SK-N-SH (cell line): Measurements from ENCODE around the gene LRRIQ4. TPM values are rescaled to one million over a fixed set of nuclear protein-coding genes. Genes with fewer than 3 reads are reported as not detected.

Experiments
- CTCF ChIA-PET: fragments of 300-600, 350-600 bp; formaldehyde crosslinking; extraction: SDS; loops from one replicate; lab custom pipeline; 2021; lab: Yijun Ruan, JAX
- POLR2A ChIA-PET: fragments of 350-600 bp; sonication (Branson Sonifier 250); formaldehyde crosslinking; extraction: SDS; loops from one replicate; lab custom pipeline; 2020; ENCODE audit warnings: antibody characterized with exemption, inconsistent platforms; lab: Yijun Ruan, JAX
- DNase-seq: peaks from one replicate; pipeline ENCODE4 v3.0.0; 2012
- H2AFZ ChIP-seq: fragments of 200-600 bp; sonication (generic); 2 replicates; pipeline ENCODE4 v1.8.1; 2016; ENCODE audit warnings: antibody characterized with exemption, mild to moderate bottlenecking, low read depth
- H3F3A ChIP-seq: fragments of 200-600 bp; sonication (generic); replicated peaks from 2 replicates; pipeline ENCODE3; 2016; ENCODE audit warnings: antibody characterized with exemption, mild to moderate bottlenecking; ENCODE audit not compliant: insufficient read depth
- H3K27ac ChIP-seq, 2 experiments: fragments of 200-500 bp in 1 of 2; fragments of 200-600 bp in 1 of 2; sonication (Bioruptor generic) in 1 of 2; sonication (generic), shearing (Covaris generic) in 1 of 2; 2 replicates each; pipeline versions ENCODE4 v1.5.1 to v1.6.1; 2014 to 2016; ENCODE audit warnings: low read depth in 2 of 2, inconsistent platforms in 1 of 2, low read length in 1 of 2, mild to moderate bottlenecking in 1 of 2, mixed read lengths in 1 of 2
- H3K27me3 ChIP-seq: fragments of 200-600 bp; sonication (generic), shearing (Covaris generic); 2 replicates; pipeline ENCODE4 v1.6.1; 2016; ENCODE audit warnings: mixed run types; ENCODE audit not compliant: insufficient read depth
- H3K36me3 ChIP-seq, 2 experiments: fragments of 200-500 bp in 1 of 2; fragments of 200-600 bp in 1 of 2; sonication (Bioruptor generic) in 1 of 2; sonication (generic) in 1 of 2; replicated peaks in 1 of 2; 2 replicates each; pipeline versions ENCODE3 to v1.5.1; 2014 to 2016; ENCODE audit warnings: low read length in 1 of 2, mild to moderate bottlenecking in 1 of 2; ENCODE audit not compliant: insufficient read depth in 2 of 2, control insufficient read depth in 1 of 2
- H3K4me1 ChIP-seq, 2 experiments: fragments of 200-500 bp in 1 of 2; fragments of 200-600 bp in 1 of 2; sonication (Bioruptor generic) in 1 of 2; sonication (generic), shearing (Covaris generic) in 1 of 2; 2 replicates each; pipeline versions ENCODE4 v1.5.1 to v1.6.1; 2014 to 2016; ENCODE audit warnings: low read depth in 1 of 2, low read length in 1 of 2, mixed run types in 1 of 2; ENCODE audit not compliant: insufficient read depth in 2 of 2, control insufficient read depth in 1 of 2
- H3K4me2 ChIP-seq: fragments of 200-600 bp; sonication (generic), shearing (Covaris generic); 2 replicates; pipeline ENCODE4 v1.6.1; 2017; ENCODE audit warnings: mixed run types
- H3K4me3 ChIP-seq, 2 experiments: fragments of 200-500 bp in 1 of 2; fragments of 200-600 bp in 1 of 2; sonication (Bioruptor generic) in 1 of 2; sonication (generic), shearing (Covaris generic) in 1 of 2; 2 replicates each; pipeline versions ENCODE4 v1.5.1 to v1.8.1; 2014 to 2016; ENCODE audit warnings: low read depth in 2 of 2, inconsistent platforms in 1 of 2, low read length in 1 of 2, mild to moderate bottlenecking in 1 of 2, mixed read lengths in 1 of 2, moderate library complexity in 1 of 2
- H3K79me2 ChIP-seq: fragments of 200-600 bp; sonication (generic); 2 replicates; pipeline ENCODE4 v1.8.1; 2017; ENCODE audit warnings: mild to moderate bottlenecking; ENCODE audit not compliant: insufficient read depth
- H3K9ac ChIP-seq: fragments of 200-600 bp; sonication (generic); 2 replicates; pipeline ENCODE4 v1.6.1; 2017; ENCODE audit warnings: mixed run types
- H3K9me2 ChIP-seq: fragments of 200-600 bp; sonication (generic); 2 replicates; pipeline ENCODE4 v1.6.1; 2017; ENCODE audit warnings: mixed run types
- H3K9me3 ChIP-seq: fragments of 200-600 bp; sonication (generic); 2 replicates; pipeline ENCODE4 v1.6.1; 2017; ENCODE audit warnings: mixed run types, mild to moderate bottlenecking, moderate library complexity
- H4K20me1 ChIP-seq: fragments of 200-600 bp; sonication (generic); 2 replicates; pipeline ENCODE4 v1.6.1; 2017; ENCODE audit warnings: mild to moderate bottlenecking, mixed run types; ENCODE audit not compliant: insufficient read depth
- ELF1 ChIP-seq: IDR thresholded peaks from 2 replicates; pipeline ENCODE4 v1.4.0; 2012
- FOSL2 ChIP-seq: IDR thresholded peaks from 2 replicates; pipeline ENCODE4 v1.4.0; 2012; ENCODE audit warnings: low read depth, mild to moderate bottlenecking, moderate library complexity, borderline replicate concordance
- FOXJ3 ChIP-seq: sonication (generic); formaldehyde crosslinking; IDR thresholded peaks from 2 replicates; pipeline ENCODE4 v1.5.1; 2020; ENCODE audit warnings: mild to moderate bottlenecking, missing genetic modification reagents
- FOXM1 ChIP-seq: IDR thresholded peaks from 2 replicates; pipeline ENCODE4 v1.4.0; 2012; ENCODE audit warnings: low read depth, mild to moderate bottlenecking
- MEF2A ChIP-seq: IDR thresholded peaks from 2 replicates; pipeline ENCODE4 v1.4.0; 2012; ENCODE audit warnings: low read depth, borderline replicate concordance
- NFIC ChIP-seq: IDR thresholded peaks from 2 replicates; pipeline ENCODE4 v1.4.0; 2012; ENCODE audit warnings: borderline replicate concordance
- USF2 ChIP-seq: fragments of 150-350 bp; IDR thresholded peaks from 2 replicates; pipeline ENCODE4 v1.6.1; 2017; ENCODE audit warnings: antibody characterized with exemption, low read length, low read depth, borderline replicate concordance
- ZBTB33 ChIP-seq: IDR thresholded peaks from 2 replicates; pipeline ENCODE4 v1.4.0; 2012; ENCODE audit warnings: low read depth, borderline replicate concordance
- WGBS: methylation state at CpG from one replicate; pipeline ENCODE4 v1.1.6; 2017; ENCODE audit warnings: low lambda C conversion rate; 5-methylcytosine and 5-hydroxymethylcytosine counted together
- polyA plus RNA-seq, 3 experiments: library from polyadenylated mRNA; depleted of rRNA; stranded (reverse); fragments of >200 nt; gene quantifications; 2 replicates each; pipeline ENCODE4 v1.2.3, GENCODE V29; 2012
- TF ChIP-seq, protein P1 (sequence below): IDR thresholded peaks from 2 replicates; pipeline ENCODE4 v1.4.0; 2012; ENCODE audit warnings: low read depth
- TF ChIP-seq, protein P2 (sequence below): fragments of 200-600 bp; sonication (generic); IDR thresholded peaks from 2 replicates; pipeline ENCODE4 v1.6.1; 2017; ENCODE audit warnings: antibody characterized with exemption, mild to moderate bottlenecking, moderate library complexity
- TF ChIP-seq, protein P3 (sequence below): fragments of 150-350 bp; IDR thresholded peaks from 2 replicates; pipeline ENCODE4 v1.6.1; 2016; ENCODE audit warnings: mild to moderate bottlenecking, low read depth, low read length

Gene LRRIQ4
- polyA plus RNA-seq, 1 of the 3 experiments (the other 2 are of a cell fraction) = not detected

DNA sequence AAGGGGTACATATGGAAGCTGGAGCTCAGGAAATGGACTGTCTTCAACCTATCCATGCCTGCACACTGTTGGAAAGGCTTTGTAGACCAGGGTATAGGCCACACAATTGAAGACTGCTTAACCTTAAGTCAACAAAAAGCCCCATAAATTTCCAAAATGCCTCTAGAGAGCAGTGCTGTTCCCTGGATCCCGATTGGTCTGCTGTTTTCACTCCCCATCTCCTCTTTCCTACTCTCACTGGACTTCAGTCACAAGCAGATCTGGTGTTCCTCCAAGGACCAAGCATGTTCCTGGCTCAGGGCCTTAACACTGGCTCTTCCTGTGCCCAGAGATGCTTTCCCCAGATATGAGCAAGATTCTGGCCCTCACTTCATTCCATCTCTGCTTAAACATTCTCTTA lies 22.9 kb downstream of the LRRIQ4 start:
- no peak for TF ChIP-seq FOXJ3
- TF ChIP-seq NFIC = no peak
- TF ChIP-seq MEF2A = no peak
- TF ChIP-seq, protein P1, sequence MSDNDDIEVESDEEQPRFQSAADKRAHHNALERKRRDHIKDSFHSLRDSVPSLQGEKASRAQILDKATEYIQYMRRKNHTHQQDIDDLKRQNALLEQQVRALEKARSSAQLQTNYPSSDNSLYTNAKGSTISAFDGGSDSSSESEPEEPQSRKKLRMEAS = no peak
- no peak for TF ChIP-seq FOSL2
- no peak for TF ChIP-seq ELF1
- TF ChIP-seq, protein P2, sequence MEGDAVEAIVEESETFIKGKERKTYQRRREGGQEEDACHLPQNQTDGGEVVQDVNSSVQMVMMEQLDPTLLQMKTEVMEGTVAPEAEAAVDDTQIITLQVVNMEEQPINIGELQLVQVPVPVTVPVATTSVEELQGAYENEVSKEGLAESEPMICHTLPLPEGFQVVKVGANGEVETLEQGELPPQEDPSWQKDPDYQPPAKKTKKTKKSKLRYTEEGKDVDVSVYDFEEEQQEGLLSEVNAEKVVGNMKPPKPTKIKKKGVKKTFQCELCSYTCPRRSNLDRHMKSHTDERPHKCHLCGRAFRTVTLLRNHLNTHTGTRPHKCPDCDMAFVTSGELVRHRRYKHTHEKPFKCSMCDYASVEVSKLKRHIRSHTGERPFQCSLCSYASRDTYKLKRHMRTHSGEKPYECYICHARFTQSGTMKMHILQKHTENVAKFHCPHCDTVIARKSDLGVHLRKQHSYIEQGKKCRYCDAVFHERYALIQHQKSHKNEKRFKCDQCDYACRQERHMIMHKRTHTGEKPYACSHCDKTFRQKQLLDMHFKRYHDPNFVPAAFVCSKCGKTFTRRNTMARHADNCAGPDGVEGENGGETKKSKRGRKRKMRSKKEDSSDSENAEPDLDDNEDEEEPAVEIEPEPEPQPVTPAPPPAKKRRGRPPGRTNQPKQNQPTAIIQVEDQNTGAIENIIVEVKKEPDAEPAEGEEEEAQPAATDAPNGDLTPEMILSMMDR = no peak
- TF ChIP-seq ZBTB33 = no peak
- no peak for TF ChIP-seq FOXM1
- TF ChIP-seq USF2 = no peak
- TF ChIP-seq, protein P3, sequence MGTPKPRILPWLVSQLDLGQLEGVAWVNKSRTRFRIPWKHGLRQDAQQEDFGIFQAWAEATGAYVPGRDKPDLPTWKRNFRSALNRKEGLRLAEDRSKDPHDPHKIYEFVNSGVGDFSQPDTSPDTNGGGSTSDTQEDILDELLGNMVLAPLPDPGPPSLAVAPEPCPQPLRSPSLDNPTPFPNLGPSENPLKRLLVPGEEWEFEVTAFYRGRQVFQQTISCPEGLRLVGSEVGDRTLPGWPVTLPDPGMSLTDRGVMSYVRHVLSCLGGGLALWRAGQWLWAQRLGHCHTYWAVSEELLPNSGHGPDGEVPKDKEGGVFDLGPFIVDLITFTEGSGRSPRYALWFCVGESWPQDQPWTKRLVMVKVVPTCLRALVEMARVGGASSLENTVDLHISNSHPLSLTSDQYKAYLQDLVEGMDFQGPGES = no peak
- Histone ChIP-seq H3K4me2 (no peak overlapping the region), H2AFZ (no peak overlapping the region), H3K79me2 (no peaks in the 10 kb centered on the region), H3K4me1 (no peaks in the 10 kb centered on the region), H3K27ac (no peak overlapping the region), H4K20me1 (no peaks in the 10 kb centered on the region), H3K27me3 (no peaks in the 10 kb centered on the region), H3K9me3 (no peaks in the 10 kb centered on the region), H3K4me3 (no peak overlapping the region), H3F3A (no peaks in the 10 kb centered on the region), H3K36me3 (no peaks in the 10 kb centered on the region), H3K9me2 (no peaks in the 10 kb centered on the region), H3K9ac (no peak overlapping the region)
- ChIA-PET POLR2A (no interaction called here), CTCF (no interaction called here)
- 32% methylated on average over 1 of the region's 1 CpG for WGBS
- DNase-seq = no peak
